Fibroblast of skin of right biceps (primary cell): ENCODE data around the gene TSPAN18.

Experiments
- DNase-seq: peaks from one replicate; pipeline ENCODE4 v3.0.0-alpha.2; 2013

The TSPAN18 gene

GRCh38 chr11:44726283-44727113 is at the start of gene TSPAN18:
TSPAN18 (plus strand) TSS chr11:44726962; CDS start chr11:44906417, 179,455 bp downstream.
- DNase-seq: peak; percentile 47

DNA sequence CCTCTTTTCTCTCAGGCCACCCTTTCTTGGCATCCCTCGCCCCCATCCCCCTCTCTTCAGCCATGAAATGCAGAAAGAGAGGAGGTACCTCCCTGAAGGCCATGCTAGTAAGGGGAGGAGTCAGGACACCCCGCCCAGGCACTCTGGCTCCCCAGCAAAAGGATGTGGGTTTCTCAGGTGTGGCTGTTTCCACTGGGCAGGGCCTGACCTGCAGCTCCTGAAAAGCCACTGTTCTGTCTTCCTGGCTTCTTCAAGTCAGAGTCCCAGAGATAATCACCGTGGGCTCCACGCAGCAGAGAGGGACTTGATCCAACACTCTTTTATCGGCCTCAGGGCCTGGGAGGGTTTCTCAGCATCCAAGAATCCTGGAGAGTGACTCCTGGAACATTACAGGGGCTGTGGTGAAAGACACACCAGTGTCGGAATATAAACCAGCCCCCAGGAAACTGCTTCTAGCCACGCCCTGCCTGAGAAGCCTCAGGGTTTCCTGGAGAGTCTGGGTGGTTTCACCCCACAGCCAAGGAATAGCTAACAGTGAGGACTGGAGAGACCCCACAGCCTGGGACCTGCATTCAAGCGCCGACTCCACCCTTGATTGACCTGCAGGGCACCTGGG is 45.7 kb upstream of the TSPAN18 start:
- DNase-seq: no peak

DNA sequence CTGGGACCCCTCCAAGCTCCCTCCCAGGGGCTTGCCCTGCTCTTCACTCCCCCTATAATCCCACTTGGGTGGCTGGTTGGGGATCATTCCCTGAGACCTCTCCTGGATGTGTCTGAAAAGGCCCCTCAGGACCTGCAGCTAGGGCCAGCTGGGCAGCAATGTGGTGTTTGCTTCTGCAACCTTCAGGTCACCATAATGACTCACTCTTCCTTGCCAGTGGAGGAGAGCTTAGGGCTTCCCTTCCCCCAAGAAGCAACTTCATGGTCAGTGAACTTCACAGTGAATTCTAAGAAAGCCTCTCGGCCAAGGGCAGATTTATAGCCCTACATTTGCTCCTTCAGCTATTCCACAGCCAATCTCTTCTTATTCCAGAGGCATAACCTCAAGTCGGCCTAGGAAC is 45.1 kb upstream of the TSPAN18 start:
- peak; percentile 7 for DNase-seq

- no peak for DNase-seq
Measured at GRCh38 chr11:44684859-44685281, 41.9 kb upstream of the TSPAN18 start.

- DNase-seq: no peak
Measured at GRCh38 chr11:44687388-44687787, 39.4 kb upstream of the TSPAN18 start.

- DNase-seq: no peak
Measured at GRCh38 chr11:44689265-44689664, 37.5 kb upstream of the TSPAN18 start.

- DNase-seq: no peak
Measured at GRCh38 chr11:44690651-44691050, 36.1 kb upstream of the TSPAN18 start.

DNA sequence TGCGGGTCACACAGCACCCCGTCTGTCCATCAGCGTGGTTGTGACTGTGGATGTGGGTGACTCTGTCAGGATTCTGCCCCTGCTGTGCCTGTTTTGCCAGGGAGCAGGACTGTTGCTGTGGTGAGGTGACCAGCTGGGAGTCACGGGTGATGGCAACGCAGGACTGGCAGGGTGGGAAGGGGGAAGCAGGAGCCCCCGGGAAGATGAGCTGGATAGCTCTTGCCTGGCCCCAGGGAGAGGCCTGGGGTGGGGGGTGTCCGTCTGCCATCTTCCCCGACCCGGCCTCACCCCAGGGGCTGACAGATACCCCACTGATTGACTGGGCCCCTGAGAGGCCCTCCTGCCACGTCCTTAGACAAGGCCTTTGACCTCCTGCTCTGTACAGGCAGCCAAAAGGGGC is 34.3 kb upstream of the TSPAN18 start:
- no peak for DNase-seq

GRCh38 chr11:44693654-44694119 is 33.1 kb upstream of the TSPAN18 start:
- no peak for DNase-seq

- no peak for DNase-seq
Measured at GRCh38 chr11:44694443-44694842, 32.3 kb upstream of the TSPAN18 start.

DNA sequence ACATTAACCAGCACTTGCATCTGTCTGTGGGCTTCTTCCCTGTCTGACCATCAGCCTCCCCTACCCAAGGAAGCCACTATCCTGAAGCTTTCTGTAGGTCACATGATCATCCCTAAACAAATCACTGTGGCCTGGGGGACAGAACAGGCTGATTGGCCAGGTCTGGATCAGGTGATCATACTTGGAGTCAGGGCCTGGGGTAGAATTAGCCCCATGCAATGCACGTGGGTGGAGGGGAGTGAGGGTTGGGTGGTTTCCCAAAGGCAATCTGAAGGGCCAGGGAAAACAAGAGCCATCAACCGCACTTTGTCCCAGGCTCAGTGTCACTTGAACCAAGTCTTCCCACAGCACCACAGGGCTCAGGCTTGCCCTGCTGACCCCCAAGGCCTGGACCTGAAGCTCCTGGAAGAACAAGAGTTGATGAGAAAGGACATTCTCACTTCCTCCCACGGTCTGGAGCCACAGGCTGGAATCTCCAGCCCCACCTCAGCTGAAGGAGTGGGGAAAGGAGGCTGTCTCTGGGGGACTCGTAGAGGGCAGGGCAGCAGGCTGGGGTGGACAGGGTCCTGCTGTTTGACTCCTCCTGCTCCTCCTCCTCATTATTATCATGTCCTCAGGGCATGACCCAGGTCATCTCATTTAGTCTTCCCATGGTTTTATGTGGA is 31.5 kb upstream of the TSPAN18 start:
- no peak for DNase-seq

- no peak for DNase-seq
Measured at GRCh38 chr11:44698252-44698912, 28.4 kb upstream of the TSPAN18 start.

DNA sequence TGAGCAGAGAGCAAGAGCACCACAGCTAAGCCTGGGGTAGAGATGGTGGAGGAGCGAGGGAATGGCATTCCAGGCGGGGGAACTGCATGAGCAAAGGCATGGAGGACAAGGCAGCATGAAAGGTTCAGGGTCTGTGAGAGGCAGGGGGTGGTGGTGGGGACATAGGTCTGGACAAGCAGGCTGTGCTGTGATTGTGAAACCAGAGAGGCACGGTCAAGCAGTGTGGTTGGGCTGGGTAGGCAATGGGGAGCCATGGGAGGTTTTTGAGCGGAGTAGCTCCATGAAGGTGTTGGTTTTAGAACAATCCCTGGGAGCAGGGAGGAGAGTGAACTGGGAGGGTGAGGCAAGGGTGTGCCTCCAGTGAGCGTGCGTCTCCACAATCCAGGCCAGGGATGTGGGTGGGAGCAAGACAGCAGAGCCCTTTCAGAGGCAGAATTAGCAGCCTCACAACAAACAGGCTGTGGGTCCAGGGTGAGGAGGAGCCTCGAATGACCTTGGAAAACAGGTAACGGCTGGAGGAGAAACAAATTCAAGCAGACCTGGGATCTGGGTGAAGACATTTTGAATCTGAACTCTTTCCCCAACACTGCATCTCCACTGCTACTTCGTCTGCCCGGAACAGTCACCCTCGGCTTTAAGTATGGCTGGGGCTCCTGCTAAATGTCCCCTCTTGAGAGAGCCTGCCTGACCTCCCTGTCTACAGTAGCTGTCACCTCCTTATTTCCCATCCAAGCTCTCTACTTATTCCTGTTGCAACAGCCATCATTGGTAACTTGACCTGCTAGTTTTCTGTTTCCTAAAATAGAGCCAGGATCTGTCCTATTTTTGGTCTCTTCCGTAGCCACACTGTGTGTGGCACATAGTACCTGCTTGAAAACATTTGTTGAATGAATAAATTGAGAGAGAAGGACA is 27.0 kb upstream of the TSPAN18 start:
- no peak for DNase-seq

DNA sequence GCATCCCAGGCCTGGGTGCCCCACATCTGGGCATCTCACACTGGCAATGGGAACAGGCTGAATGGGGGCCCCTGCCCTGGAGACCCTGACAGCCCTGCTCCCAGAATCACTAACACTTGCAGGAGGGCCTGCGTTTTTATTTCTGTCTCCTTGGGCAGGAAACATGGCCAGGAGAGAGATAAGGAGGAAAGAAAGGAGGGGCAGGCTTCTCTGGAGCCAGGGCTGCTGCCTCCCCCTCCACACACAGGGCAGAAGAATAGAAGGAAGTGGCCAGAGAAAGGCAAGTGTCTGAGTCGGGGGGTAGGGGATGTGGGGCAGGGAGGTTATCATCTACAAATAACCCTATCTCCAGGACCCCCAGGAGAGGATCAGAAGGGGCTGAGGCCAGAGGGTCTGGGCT is 25.5 kb upstream of the TSPAN18 start:
- DNase-seq: no peak

DNA sequence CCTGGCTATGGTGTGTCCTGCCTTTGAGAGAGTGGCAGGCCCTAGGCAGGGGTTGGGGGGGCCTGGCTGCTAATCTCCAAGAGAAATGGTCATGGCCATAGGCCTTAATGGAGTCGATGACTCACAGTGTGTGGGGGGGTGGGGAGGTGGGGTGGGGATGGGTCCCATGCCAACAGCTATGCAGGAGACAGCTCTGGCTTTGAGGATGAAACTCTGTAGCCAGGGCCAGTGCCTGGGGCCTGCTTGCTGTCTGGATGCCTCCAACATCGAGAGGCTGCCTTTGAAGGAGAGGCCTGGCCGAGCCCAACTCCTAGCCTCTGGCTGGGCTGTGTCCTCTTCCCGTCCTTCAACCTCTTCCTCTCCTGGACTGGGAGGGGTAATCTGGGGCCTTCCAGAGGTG is 23.9 kb upstream of the TSPAN18 start:
- peak; percentile 36 for DNase-seq

GRCh38 chr11:44707094-44707493 is 19.7 kb upstream of the TSPAN18 start:
- DNase-seq: no peak

DNA sequence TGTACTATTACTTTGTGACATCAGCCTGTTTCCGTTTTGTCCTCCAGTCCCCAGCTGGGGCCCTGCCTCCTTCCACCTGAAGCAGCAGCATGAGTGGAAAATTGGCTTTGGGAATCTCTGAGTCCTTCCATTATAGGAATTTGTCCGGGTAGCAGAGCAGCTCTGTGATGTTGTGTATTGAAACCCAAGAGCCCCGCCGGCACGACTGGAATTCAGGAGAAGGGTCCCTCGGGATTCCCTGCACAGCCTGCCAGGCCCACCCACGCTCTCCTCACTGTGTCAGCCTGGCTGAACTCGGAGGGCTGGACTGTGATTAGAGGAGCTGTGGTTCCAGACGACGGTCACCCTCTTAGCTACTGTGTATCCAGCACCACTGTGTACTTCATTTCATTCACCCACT is 18.8 kb upstream of the TSPAN18 start:
- peak; percentile 52 for DNase-seq

DNA sequence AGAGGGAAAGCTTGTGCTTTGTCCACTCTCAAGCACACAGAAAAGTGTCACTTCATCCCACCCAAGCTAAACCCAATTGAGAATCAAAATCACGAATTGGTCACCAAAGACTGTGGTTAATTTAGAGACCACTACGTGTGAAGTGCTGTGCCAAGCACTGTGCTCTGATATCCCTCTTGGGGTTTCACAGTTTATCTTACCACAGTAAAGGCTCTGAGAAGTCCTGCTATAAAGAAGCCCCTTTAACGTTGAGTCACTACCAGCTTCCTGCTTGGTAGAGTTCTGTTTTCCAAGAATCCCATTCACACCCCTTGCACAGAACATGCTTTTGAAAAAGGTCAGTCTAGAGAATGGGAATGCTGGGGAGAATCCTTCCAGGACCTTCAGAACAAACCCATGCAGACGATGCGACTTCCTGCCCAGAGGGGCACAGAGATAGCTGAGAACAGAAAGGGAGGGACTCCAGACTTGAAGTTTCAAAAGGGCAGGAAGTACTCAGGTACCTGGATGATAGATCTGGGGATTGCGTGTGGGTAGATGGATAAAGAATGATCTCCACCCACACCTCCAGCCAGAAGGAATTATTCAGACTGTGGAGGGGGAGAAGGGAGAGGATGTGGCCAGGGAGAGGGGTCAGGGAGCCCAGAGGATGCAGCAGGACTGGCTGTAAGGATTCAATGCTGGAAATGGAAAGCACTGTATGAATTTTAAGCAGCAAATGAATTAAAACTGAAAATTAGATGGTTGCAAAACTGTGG is 18.1 kb upstream of the TSPAN18 start:
- DNase-seq: no peak

GRCh38 chr11:44709281-44709562 is 17.5 kb upstream of the TSPAN18 start:
- no peak for DNase-seq

DNA sequence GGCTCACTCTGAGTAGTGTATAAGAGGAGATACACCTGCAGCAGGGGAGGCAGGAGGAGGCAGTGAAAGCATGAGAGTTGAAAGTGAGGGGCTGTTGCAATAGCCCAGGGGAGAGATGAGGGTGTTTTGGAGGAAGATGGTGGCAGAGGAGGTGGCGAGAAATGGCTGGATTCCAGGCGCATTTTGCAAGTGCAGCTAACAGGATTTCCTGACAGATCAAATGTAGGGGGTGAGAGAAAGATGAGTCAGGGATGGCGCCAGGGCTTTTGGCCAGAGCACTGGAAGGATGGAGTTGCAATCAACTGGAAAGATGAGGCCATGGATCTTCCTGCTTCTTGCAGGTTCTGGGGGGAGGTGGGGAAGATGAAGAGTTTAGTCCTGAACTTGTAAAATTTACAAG is 16.8 kb upstream of the TSPAN18 start:
- peak; percentile 67 for DNase-seq

- no peak for DNase-seq
Measured at GRCh38 chr11:44711113-44711786, 15.5 kb upstream of the TSPAN18 start.
